Epithelial cell of proximal tubule (primary cell): ENCODE results near the gene KATNIP. TPM values are rescaled to one million over a fixed set of nuclear protein-coding genes. Genes with fewer than 3 reads are reported as not detected.
"Not testable (repeated sequence)": the region's sequence is repeated elsewhere in the genome, so short reads cannot be mapped to it uniquely, and the experiment has no call there.

Experiments used
- DNase-seq: peaks from one replicate; pipeline ENCODE4 v3.0.0-alpha.2; 2011; ENCODE audit warnings: low read depth
- H3K4me3 ChIP-seq: 2 replicates; pipeline ENCODE4 v1.5.1; 2011; ENCODE audit warnings: low read depth, mild to moderate bottlenecking, low read length
- CTCF ChIP-seq: conservative IDR thresholded peaks from 2 replicates; pipeline ENCODE4 v1.5.1; 2012; ENCODE audit warnings: low read depth, mild to moderate bottlenecking, low read length
- total RNA-seq: library from RNA; depleted of rRNA; stranded (reverse); fragments of >200 nt; gene quantifications from 2 replicates; pipeline ENCODE4 v1.2.3, GENCODE V29; 2015

KATNIP gene
- total RNA-seq, 1 donor from 2014 or later, result 32.8 TPM

GRCh38 chr16:27558932-27559331, 9.0 kb downstream of the KATNIP start:
- no peak for DNase-seq
- TF ChIP-seq CTCF, result no peak
- no peak overlapping the region for H3K4me3 ChIP-seq

GRCh38 chr16:27561216-27561615, 11.3 kb downstream of the KATNIP start:
- TF ChIP-seq CTCF, result no peak
- H3K4me3 ChIP-seq, result no peak overlapping the region
- no peak for DNase-seq

DNA sequence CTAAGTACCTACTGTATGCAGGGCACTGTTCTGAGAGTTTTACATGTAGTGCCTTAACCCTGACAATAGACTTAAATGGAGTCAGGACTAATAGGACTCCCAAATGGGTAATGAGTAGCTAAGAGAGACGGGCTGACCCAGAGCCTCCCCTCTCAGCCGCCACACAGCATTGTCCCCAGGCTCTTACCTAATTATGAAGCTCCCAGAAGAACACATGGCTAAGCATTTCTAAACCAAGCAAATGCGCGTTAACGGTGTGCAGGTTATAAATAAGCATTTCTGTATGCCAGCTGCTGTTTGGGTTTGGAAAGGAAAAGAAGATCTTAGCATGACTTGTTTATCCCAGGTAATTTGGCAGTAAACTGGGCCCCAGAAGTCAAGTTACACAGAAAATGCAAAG, 14.3 kb downstream of the KATNIP start:
- no peak overlapping the region for H3K4me3 ChIP-seq
- no peak for DNase-seq
- TF ChIP-seq CTCF, result no peak

DNA sequence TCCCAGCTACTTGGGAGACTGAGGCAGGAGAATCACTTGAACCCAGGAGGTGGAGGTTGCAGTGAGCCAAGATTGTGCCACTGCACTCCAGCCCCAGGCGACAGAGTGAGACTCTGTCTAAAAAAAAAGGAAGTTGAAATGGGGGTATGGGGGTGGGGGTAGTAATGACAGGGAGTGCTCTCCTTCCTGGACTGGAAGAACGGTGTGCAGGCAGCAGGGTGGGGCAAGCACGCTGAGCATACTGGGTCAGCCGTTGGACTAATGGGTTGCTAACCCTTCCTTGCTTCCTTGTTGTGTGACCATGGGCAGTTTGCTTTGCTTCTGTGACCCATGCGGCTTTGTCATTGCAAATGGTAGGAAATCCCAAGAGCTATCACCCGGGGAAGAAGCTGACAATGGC, 16.5 kb downstream of the KATNIP start:
- DNase-seq, result no peak
- no peak for TF ChIP-seq CTCF
- no peak overlapping the region for H3K4me3 ChIP-seq

DNA sequence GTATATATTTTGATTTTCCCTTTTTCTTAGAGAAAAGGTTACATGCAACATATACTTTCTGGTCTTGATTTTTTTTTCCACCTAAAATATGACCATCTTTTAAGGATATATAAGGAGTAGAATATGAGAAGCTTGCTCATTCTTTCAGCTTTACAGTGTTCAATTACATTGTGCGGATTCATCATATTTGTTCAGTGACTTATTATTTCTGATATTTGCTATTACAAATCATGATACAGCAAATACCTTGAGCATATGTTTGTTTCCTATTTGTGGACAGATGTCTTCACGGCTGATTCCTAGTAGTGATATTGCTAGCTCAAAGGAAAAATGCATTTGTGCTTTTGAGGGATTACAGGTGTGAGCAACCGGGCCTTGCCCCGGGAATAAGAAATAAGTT, 18.1 kb downstream of the KATNIP start:
- no peak for TF ChIP-seq CTCF
- no peak overlapping the region for H3K4me3 ChIP-seq
- DNase-seq, result no peak

DNA sequence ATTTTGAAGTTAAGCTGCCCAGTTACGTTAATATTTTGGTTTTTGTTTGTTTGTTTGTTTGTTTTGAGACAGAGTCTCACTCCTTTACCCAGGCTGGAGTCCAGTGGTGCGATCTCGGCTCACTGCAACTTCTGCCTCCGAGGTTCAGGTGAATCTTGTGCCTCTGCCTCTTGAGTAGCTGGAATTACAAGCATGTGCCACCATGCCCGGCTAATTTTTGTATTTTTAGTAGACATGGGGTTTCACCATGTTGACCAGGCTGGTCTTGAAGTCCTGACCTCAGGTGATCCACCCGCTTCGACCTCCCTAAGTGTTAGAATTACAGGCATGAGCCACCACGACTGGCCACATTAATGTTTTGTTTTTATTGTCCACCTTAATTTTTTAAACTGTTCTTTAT, 21.0 kb downstream of the KATNIP start:
- not testable (repeated sequence) for DNase-seq, H3K4me3 ChIP-seq

DNA sequence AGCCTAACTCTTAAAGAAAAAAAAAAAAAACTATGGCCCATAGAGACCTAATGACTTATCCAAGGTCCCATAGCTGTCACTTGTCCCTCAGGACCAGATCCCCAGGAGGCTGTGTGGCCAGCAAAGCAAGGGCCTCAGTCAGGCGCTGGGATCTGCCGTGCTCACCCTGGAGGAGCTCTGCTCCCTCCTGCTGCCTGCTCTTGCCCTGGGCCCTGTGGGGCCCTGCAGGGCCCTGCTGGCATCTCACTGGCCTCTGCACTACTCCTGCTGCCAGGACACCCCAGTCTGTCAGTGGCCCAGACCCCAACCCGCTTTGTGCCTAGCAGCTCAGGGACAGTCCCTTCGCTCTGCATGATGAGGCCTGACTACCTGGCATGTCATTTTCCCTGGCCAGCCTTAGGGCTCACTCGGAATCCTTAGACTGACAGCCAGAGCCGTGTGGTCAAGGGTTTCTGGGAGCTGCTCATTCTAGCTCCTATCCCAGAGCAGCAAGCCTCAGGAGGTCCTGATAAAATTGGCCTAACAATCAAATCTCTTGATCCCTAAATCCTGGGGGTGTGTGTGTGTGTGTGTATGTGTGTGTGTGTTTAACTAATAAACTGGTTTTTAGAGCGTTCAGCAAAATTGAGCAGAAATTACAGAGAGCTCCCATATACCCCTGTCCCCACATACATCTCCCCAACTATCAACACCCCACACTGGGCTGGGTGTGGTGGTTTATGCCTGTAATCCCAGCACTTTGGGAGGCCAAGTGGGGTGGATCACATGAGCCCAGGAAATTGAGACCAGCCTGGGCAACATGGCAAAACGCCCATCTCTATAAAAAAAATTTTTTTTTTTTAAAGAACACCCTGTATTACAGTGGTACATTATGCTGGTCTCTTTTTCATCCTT, 21.7 kb downstream of the KATNIP start:
- no peak for DNase-seq
- no peak overlapping the region for H3K4me3 ChIP-seq
- no peak for TF ChIP-seq CTCF
